SK-N-SH (cell line): ENCODE measurements around the gene AFMID. TPM values are rescaled to one million over a fixed set of nuclear protein-coding genes. Genes with fewer than 3 reads are reported as not detected.

Source experiments
- CTCF ChIA-PET: fragments of 300-600, 350-600 bp; formaldehyde crosslinking; extraction: SDS; loops from one replicate; lab custom pipeline; 2021; lab: Yijun Ruan, JAX
- POLR2A ChIA-PET: fragments of 350-600 bp; sonication (Branson Sonifier 250); formaldehyde crosslinking; extraction: SDS; loops from one replicate; lab custom pipeline; 2020; ENCODE audit warnings: antibody characterized with exemption, inconsistent platforms; lab: Yijun Ruan, JAX
- DNase-seq: peaks from one replicate; pipeline ENCODE4 v3.0.0; 2012
- H2AFZ ChIP-seq: fragments of 200-600 bp; sonication (generic); 2 replicates; pipeline ENCODE4 v1.8.1; 2016; ENCODE audit warnings: antibody characterized with exemption, mild to moderate bottlenecking, low read depth
- H3F3A ChIP-seq: fragments of 200-600 bp; sonication (generic); replicated peaks from 2 replicates; pipeline ENCODE3; 2016; ENCODE audit warnings: antibody characterized with exemption, mild to moderate bottlenecking; ENCODE audit not compliant: insufficient read depth
- H3K27ac ChIP-seq, 2 experiments: fragments of 200-500 bp in 1 of 2; fragments of 200-600 bp in 1 of 2; sonication (Bioruptor generic) in 1 of 2; sonication (generic), shearing (Covaris generic) in 1 of 2; 2 replicates each; pipeline versions ENCODE4 v1.5.1 to v1.6.1; 2014 to 2016; ENCODE audit warnings: low read depth in 2 of 2, inconsistent platforms in 1 of 2, low read length in 1 of 2, mild to moderate bottlenecking in 1 of 2, mixed read lengths in 1 of 2
- H3K27me3 ChIP-seq: fragments of 200-600 bp; sonication (generic), shearing (Covaris generic); 2 replicates; pipeline ENCODE4 v1.6.1; 2016; ENCODE audit warnings: mixed run types; ENCODE audit not compliant: insufficient read depth
- H3K36me3 ChIP-seq, 2 experiments: fragments of 200-500 bp in 1 of 2; fragments of 200-600 bp in 1 of 2; sonication (Bioruptor generic) in 1 of 2; sonication (generic) in 1 of 2; replicated peaks in 1 of 2; 2 replicates each; pipeline versions ENCODE3 to v1.5.1; 2014 to 2016; ENCODE audit warnings: low read length in 1 of 2, mild to moderate bottlenecking in 1 of 2; ENCODE audit not compliant: insufficient read depth in 2 of 2, control insufficient read depth in 1 of 2
- H3K4me1 ChIP-seq, 2 experiments: fragments of 200-500 bp in 1 of 2; fragments of 200-600 bp in 1 of 2; sonication (Bioruptor generic) in 1 of 2; sonication (generic), shearing (Covaris generic) in 1 of 2; 2 replicates each; pipeline versions ENCODE4 v1.5.1 to v1.6.1; 2014 to 2016; ENCODE audit warnings: low read depth in 1 of 2, low read length in 1 of 2, mixed run types in 1 of 2; ENCODE audit not compliant: insufficient read depth in 2 of 2, control insufficient read depth in 1 of 2
- H3K4me2 ChIP-seq: fragments of 200-600 bp; sonication (generic), shearing (Covaris generic); 2 replicates; pipeline ENCODE4 v1.6.1; 2017; ENCODE audit warnings: mixed run types
- H3K4me3 ChIP-seq, 2 experiments: fragments of 200-500 bp in 1 of 2; fragments of 200-600 bp in 1 of 2; sonication (Bioruptor generic) in 1 of 2; sonication (generic), shearing (Covaris generic) in 1 of 2; 2 replicates each; pipeline versions ENCODE4 v1.5.1 to v1.8.1; 2014 to 2016; ENCODE audit warnings: low read depth in 2 of 2, inconsistent platforms in 1 of 2, low read length in 1 of 2, mild to moderate bottlenecking in 1 of 2, mixed read lengths in 1 of 2, moderate library complexity in 1 of 2
- H3K79me2 ChIP-seq: fragments of 200-600 bp; sonication (generic); 2 replicates; pipeline ENCODE4 v1.8.1; 2017; ENCODE audit warnings: mild to moderate bottlenecking; ENCODE audit not compliant: insufficient read depth
- H3K9ac ChIP-seq: fragments of 200-600 bp; sonication (generic); 2 replicates; pipeline ENCODE4 v1.6.1; 2017; ENCODE audit warnings: mixed run types
- H3K9me2 ChIP-seq: fragments of 200-600 bp; sonication (generic); 2 replicates; pipeline ENCODE4 v1.6.1; 2017; ENCODE audit warnings: mixed run types
- H3K9me3 ChIP-seq: fragments of 200-600 bp; sonication (generic); 2 replicates; pipeline ENCODE4 v1.6.1; 2017; ENCODE audit warnings: mixed run types, mild to moderate bottlenecking, moderate library complexity
- H4K20me1 ChIP-seq: fragments of 200-600 bp; sonication (generic); 2 replicates; pipeline ENCODE4 v1.6.1; 2017; ENCODE audit warnings: mild to moderate bottlenecking, mixed run types; ENCODE audit not compliant: insufficient read depth
- CHD2 ChIP-seq: fragments of 150-350 bp; IDR thresholded peaks from 2 replicates; pipeline ENCODE4 v1.6.1; 2018; ENCODE audit warnings: low read length; ENCODE audit not compliant: partially characterized antibody
- ELF1 ChIP-seq: IDR thresholded peaks from 2 replicates; pipeline ENCODE4 v1.4.0; 2012
- EP300 ChIP-seq, 2 experiments: IDR thresholded peaks; 2 replicates each; pipeline versions ENCODE4 v1.4.0 to v1.6.1; 2012; ENCODE audit warnings: borderline replicate concordance in 1 of 2, low read depth in 1 of 2, low read length in 1 of 2
- FOSL2 ChIP-seq: IDR thresholded peaks from 2 replicates; pipeline ENCODE4 v1.4.0; 2012; ENCODE audit warnings: low read depth, mild to moderate bottlenecking, moderate library complexity, borderline replicate concordance
- FOXJ3 ChIP-seq: sonication (generic); formaldehyde crosslinking; IDR thresholded peaks from 2 replicates; pipeline ENCODE4 v1.5.1; 2020; ENCODE audit warnings: mild to moderate bottlenecking, missing genetic modification reagents
- FOXM1 ChIP-seq: IDR thresholded peaks from 2 replicates; pipeline ENCODE4 v1.4.0; 2012; ENCODE audit warnings: low read depth, mild to moderate bottlenecking
- GABPA ChIP-seq: IDR thresholded peaks from 2 replicates; pipeline ENCODE4 v1.4.0; 2012; ENCODE audit warnings: low read depth, mild to moderate bottlenecking
- GATA2 ChIP-seq: sonication (generic); formaldehyde crosslinking; IDR thresholded peaks from 2 replicates; pipeline ENCODE4 v1.5.0; 2020; ENCODE audit warnings: mild to moderate bottlenecking, missing genetic modification reagents
- JUND ChIP-seq: IDR thresholded peaks from 2 replicates; pipeline ENCODE4 v1.4.0; 2012
- MAX ChIP-seq: IDR thresholded peaks from 2 replicates; pipeline ENCODE4 v1.4.0; 2012; ENCODE audit warnings: low read depth
- MEF2A ChIP-seq: IDR thresholded peaks from 2 replicates; pipeline ENCODE4 v1.4.0; 2012; ENCODE audit warnings: low read depth, borderline replicate concordance
- NFIC ChIP-seq: IDR thresholded peaks from 2 replicates; pipeline ENCODE4 v1.4.0; 2012; ENCODE audit warnings: borderline replicate concordance
- NRF1 ChIP-seq: IDR thresholded peaks from 2 replicates; pipeline ENCODE4 v1.6.1; 2012; ENCODE audit warnings: low read depth, mild to moderate bottlenecking, low read length
- POLR2AphosphoS5 ChIP-seq: IDR thresholded peaks from 2 replicates; pipeline ENCODE4 v1.6.1; 2012; ENCODE audit warnings: low read depth, low read length
- RAD21 ChIP-seq: IDR thresholded peaks from 2 replicates; pipeline ENCODE4 v1.6.1; 2012; ENCODE audit warnings: mild to moderate bottlenecking, low read length
- RFX5 ChIP-seq: IDR thresholded peaks from 2 replicates; pipeline ENCODE4 v1.6.1; 2012; ENCODE audit warnings: mild to moderate bottlenecking, improper control_type of control experiment, low read length
- TCF12 ChIP-seq: IDR thresholded peaks from 2 replicates; pipeline ENCODE4 v1.4.0; 2012
- USF1 ChIP-seq: IDR thresholded peaks from 2 replicates; pipeline ENCODE4 v1.4.0; 2012; ENCODE audit warnings: low read depth, borderline replicate concordance
- USF2 ChIP-seq: fragments of 150-350 bp; IDR thresholded peaks from 2 replicates; pipeline ENCODE4 v1.6.1; 2017; ENCODE audit warnings: antibody characterized with exemption, low read length, low read depth, borderline replicate concordance
- YY1 ChIP-seq: IDR thresholded peaks from 2 replicates; pipeline ENCODE4 v1.4.0; 2012; ENCODE audit warnings: low read depth, mild to moderate bottlenecking
- ZBTB33 ChIP-seq: IDR thresholded peaks from 2 replicates; pipeline ENCODE4 v1.4.0; 2012; ENCODE audit warnings: low read depth, borderline replicate concordance
- WGBS: methylation state at CpG from one replicate; pipeline ENCODE4 v1.1.6; 2017; ENCODE audit warnings: low lambda C conversion rate; 5-methylcytosine and 5-hydroxymethylcytosine counted together
- polyA plus RNA-seq, 3 experiments: library from polyadenylated mRNA; depleted of rRNA; stranded (reverse); fragments of >200 nt; gene quantifications; 2 replicates each; pipeline ENCODE4 v1.2.3, GENCODE V29; 2012
- TF ChIP-seq, protein P1 (sequence below): fragments of 150-350 bp; IDR thresholded peaks from 2 replicates; pipeline ENCODE4 v1.6.1; 2016; ENCODE audit warnings: mild to moderate bottlenecking, low read depth, low read length
- TF ChIP-seq, protein P2 (sequence below): IDR thresholded peaks from 2 replicates; pipeline ENCODE4; 2012

The AFMID gene
- polyA plus RNA-seq, 1 of the 3 experiments (the other 2 are of a cell fraction): 44.4 TPM

DNA sequence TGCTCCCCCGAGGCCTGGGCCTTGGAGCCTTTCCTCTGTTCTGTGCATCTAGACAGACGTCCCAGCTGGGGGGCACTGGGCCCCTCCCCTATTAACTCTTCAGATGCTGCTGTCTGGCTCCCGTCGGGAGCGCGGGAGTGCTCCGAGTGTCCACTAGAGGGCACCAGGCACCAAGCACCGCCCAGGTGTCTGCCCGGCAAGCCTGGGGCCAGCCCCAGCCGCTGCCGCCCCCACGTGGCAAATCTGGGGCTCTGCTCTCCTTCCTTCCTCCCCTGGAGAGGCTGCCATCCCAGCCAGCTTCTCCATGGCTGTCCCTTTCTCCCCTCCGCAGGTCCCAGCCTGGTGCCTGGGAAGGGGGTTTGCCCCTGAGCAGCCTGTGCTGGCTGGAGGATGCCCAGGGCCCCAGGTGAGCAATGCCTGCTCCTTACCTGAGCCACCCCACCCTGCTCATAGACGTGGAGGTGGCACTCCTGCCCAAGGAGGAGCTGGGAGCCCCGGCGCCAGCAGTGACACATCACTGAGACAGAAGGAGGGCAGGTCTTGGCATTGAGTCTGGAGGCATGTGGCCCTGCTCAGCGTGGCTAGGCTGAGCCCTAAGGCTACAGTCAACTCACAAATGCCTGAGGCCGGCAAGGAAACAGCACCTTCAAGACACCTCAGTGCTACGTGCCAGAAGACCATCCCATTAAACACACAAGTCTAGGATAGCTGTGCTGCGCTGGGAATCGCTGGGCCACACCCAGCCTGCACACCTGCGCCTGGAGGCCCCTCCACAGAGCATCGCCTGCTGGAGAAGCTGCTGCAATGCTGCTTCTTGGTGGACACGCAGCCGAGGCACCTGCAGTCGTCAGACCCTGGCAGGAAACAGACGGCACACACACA is 64.0 kb downstream of the AFMID start (continued):
- TF ChIP-seq, protein P1, sequence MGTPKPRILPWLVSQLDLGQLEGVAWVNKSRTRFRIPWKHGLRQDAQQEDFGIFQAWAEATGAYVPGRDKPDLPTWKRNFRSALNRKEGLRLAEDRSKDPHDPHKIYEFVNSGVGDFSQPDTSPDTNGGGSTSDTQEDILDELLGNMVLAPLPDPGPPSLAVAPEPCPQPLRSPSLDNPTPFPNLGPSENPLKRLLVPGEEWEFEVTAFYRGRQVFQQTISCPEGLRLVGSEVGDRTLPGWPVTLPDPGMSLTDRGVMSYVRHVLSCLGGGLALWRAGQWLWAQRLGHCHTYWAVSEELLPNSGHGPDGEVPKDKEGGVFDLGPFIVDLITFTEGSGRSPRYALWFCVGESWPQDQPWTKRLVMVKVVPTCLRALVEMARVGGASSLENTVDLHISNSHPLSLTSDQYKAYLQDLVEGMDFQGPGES: no peak
- no peak for TF ChIP-seq POLR2AphosphoS5
- TF ChIP-seq JUND: no peak
- no peak for TF ChIP-seq GABPA
- TF ChIP-seq RAD21: peak; percentile 99
- TF ChIP-seq USF1: peak; percentile 44; the same call in 1 of the 2 replicates
- peak; percentile 77 for TF ChIP-seq CHD2
- TF ChIP-seq EP300 (IDR thresholded peaks at IDR 0.05; ENCODE audit: borderline replicate concordance in 1 of 2, low read depth in 1 of 2, low read length in 1 of 2): no peak
- no peak for TF ChIP-seq TCF12
- no peak for TF ChIP-seq FOXM1
- TF ChIP-seq MEF2A: no peak
- 0 out of 2 replicates have a peak, but pooled peaks have one; percentile 46 for TF ChIP-seq YY1
- no peak for TF ChIP-seq ELF1
- TF ChIP-seq FOSL2: no peak
- no peak for TF ChIP-seq RFX5
- no peak for TF ChIP-seq NRF1
- TF ChIP-seq, all 33 proteins: peak for 13

DNA sequence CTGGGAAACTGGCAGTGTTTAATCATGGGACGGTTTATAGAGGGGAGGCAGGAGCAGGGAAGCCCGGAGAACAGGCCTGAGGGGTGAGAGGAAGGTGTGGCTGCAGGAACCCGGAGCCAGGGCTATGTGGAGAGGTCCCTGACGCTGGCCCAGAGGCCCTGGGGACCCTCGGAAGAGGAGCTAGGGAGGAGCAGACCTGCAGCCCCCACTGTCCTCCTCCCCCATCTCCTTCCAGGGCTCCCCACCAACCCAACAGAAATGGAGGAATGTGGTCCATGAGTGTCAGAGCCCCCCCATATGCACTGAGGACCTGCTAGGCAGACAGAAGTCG is 64.6 kb downstream of the AFMID start:
- no peaks in the 10 kb centered on the region for H3K36me3 ChIP-seq
- H3K4me2 ChIP-seq: no peak overlapping the region
- peaks cover 0 to 69% of the 10 kb centered on the region in 2 experiments; a peak in 1 of 4 replicates for H3K4me1 ChIP-seq
- H3K27ac ChIP-seq: peak overlapping the region in 1 of 2 experiments; percentile 82; a peak in 2 of 4 replicates
- no peaks in the 10 kb centered on the region for H3K79me2 ChIP-seq
- H3K4me3 ChIP-seq: no peak overlapping the region
- ChIA-PET POLR2A (interaction anchor here (0.5 to 1.4 kb wide), 4 partner anchors 11 to 36 kb away, joined by 3 to 7 read pairs (median 4); no protein-coding TSS in a partner anchor), CTCF (interaction anchor here (0.7 to 8.9 kb wide), 50 partner anchors 7 to 286 kb away, joined by 3 to 196 read pairs (median 10); partner anchors contain the start of genes AFMID, SOCS3, SYNGR2 and TK1)
- H3K9me2 ChIP-seq: no peaks in the 10 kb centered on the region
- no peak overlapping the region for H2AFZ ChIP-seq
- DNase-seq: no peak
- H3K9ac ChIP-seq: no peak overlapping the region
- no peaks in the 10 kb centered on the region for H4K20me1 ChIP-seq
- 85% methylated on average over 6 of the region's 6 CpGs for WGBS
- H3F3A ChIP-seq: peaks cover 7% of the 10 kb centered on the region
- H3K27me3 ChIP-seq: no peaks in the 10 kb centered on the region
- H3K9me3 ChIP-seq: no peaks in the 10 kb centered on the region
- TF ChIP-seq MAX (no peak), RAD21 (no peak), FOSL2 (no peak), ELF1 (no peak), MEF2A (no peak), NFIC (no peak), FOXJ3 (no peak), ZBTB33 (no peak), TCF12 (no peak), RFX5 (no peak), GATA2 (CRISPR knock-in tag) (no peak), NRF1 (no peak), USF2 (no peak), JUND (no peak)
- TF ChIP-seq, protein P1: no peak
- TF ChIP-seq, protein P2, sequence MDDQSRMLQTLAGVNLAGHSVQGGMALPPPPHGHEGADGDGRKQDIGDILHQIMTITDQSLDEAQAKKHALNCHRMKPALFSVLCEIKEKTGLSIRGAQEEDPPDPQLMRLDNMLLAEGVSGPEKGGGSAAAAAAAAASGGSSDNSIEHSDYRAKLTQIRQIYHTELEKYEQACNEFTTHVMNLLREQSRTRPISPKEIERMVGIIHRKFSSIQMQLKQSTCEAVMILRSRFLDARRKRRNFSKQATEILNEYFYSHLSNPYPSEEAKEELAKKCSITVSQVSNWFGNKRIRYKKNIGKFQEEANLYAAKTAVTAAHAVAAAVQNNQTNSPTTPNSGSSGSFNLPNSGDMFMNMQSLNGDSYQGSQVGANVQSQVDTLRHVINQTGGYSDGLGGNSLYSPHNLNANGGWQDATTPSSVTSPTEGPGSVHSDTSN: no peak
